GM21360 (cell line): ENCODE measurements around the gene DLGAP1.
A peak's percentile ranks its signal among the peaks of the same experiment; 100 is the strongest.
"Not testable (repeated sequence)": the region's sequence is repeated elsewhere in the genome, so short reads cannot be mapped to it uniquely, and the experiment has no call there.

ENCODE experiments used
- ATAC-seq: cut with Tn5 transposase; IDR thresholded peaks from one replicate; pipeline ENCODE4 v1.9.1; 2021; ENCODE audit warnings: mild to moderate bottlenecking, moderate library complexity; ENCODE audit not compliant: unreplicated experiment

Gene DLGAP1

DNA sequence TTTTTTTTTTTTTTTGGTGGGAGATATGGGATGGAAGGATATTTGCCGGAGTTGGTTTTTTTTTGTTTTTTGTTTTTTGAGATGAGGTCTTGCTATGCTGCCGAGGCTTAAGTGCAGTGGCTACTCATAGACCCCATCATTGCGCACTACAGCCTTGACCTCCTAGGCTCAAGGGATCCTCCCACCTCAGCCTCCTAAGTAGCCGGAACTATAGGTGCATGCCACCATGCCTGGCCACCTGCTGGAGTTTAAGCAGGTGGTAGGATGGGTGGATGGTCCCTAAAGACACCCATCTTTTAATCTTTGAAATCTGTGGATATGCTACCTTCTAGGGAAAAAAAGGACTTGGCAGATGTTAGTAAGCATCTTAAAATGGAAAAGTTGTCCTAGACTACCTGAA lies 835.4 kb downstream of the DLGAP1 start:
- no peak for ATAC-seq

DNA sequence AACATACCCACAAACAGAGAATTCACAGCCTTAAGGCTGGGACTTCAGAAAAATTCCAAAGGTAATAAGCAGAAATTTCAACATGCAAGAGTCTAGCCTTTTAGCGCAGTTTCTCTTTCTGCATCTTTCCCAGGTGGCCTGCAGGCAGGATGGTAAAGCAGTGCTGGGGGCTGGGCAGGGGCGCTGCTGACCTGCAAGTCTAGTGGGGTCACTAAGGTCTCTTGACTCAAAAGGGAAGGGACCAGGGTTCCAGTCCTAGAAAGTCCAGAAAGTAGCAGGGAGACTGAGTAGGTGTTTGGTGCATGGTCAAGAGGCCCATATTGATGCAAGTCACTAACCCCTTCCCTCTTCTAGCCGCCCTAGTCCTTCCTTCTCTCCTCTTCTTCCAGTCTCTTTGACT lies 835.9 kb downstream of the DLGAP1 start:
- no peak for ATAC-seq

DNA sequence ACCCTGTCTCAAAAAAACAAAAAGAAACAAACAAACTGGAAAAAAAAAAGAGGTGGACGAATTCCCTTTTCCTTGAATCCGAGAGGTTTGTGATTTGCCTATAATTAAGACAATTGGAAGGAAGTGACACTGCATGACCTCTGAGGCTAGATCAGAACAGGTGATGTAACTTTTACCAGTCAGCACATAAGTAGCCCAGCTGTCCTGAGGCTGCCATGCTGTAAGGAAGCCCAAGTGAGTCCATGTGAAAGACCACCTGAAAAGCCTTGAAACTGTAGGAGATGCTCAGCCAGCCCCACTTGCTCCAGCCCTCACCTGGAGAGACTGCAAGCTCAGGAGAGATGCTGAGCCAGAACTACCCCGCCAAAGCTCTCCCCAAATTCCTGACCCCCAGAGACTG lies 838.4 kb downstream of the DLGAP1 start:
- ATAC-seq = no peak

DNA sequence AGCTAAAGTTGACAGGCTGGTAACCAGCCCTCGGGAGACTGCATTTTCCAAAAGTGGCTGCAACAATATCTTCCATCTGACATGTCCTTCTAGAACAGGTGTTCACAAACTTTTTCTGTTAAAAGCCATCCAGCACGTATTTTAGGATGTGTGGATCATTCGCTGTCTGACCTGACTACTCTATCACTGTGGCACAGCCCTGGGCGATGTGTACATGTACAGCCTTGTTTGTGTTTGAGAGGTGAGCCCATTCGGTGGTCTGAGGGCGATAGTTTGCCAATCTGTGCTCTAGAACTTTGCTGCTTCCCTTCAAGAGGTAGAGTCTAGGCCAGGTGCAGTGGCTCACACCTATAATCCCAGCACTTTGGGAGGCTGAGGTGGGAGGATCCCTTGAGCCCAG lies 839.0 kb downstream of the DLGAP1 start:
- no peak for ATAC-seq

DNA sequence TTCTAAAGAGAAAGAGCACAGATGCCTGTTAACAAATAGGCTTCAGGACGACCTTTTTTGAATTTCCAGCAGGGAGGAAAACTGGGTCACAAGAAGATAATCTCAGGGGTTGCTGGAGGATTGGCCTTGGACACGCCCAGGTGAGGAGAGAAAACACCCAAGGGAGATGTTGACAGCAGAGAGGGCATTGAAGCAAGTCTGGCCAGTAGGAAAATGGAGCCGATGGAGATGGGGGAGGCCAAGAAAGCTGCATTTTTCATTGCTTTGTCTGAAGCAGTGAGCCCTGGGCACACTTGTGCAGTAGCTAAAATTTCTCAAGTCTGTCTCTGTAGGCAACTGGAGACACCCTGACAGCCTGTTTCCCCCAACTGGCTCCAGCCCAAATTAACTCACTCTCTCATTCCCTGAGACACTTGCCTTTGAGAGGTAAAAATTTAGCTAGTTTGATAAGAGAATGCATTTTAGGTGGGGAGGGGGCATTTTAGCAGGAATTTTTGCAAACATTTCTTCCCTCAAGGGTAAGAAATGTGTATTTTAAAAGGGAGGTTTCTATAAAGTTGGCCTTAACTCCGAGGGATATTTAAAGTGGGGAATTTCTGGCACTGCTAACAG lies 839.6 kb downstream of the DLGAP1 start:
- ATAC-seq = no peak

DNA sequence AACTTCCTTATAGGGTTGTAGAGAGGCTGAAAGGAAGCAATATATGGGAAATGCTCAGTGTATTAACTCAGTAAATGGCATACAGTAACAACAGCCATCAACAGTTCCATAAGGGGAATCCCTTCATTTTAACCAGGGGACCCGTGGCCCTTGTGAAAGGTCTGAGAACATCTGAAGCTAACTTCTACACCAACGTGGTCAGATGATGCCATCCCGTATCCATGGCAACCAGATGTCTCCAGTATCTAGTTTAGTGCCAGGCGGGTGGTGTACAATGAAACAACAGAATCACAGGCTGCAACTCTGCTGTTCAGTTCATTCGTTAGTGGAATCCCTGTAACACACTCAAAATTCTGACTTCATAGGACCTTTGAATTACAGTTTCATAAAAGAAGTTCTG lies 842.8 kb downstream of the DLGAP1 start:
- no peak for ATAC-seq

DNA sequence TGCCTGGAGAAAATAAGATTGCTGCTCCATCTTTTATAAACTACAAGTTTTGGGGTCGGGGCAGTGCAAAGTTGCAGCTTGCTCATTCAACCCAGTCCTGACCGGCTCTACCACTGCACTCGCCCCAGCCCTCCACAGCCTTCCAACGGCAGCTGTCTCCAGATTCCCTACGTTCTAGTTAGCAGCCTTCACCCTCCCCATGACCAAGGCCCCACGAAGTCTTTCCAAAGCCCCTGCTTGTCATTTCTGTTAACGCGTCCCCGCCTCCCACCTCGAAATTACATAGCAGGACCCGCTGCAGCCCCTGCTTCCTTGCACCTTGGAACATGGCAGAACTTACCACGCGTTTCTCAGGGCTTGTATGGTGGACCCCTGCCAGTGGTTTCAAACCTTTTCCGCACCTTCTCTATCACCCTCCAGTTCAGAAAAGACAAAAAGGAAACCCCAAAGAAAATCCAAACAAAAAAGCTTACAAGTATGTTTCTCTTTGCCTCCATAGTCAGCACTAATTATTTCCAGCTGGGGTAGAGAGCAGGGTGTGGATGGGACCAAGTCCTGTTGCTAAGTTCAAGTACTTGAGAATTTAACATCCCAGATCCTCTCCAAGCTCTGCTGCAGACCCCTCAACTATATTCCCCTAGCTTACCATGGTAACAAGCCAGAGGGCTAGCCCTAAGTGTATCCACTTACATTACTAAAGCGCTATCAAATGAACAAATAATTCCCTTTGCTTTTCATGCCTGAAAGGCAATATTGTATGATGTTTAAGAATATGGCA lies 843.6 kb downstream of the DLGAP1 start:
- no peak for ATAC-seq

DNA sequence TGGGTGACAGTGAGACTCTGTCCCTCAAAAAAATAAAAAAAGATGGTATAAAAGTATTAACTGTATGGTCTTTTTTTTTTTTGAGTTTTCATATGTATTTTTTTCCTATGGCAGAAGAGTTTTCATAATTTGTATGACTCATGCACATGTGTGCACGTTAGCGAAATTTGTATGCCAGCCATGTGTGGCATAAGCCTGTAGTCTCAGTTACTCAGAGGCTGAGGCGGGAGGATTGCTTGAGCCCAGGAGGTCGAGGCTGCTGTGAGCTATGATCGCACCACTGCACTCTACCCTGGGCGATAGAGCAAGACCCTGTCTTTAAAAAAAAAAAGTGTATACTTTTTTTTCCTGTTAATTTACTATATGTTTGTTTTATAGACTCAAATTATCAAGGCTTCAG lies 844.3 kb downstream of the DLGAP1 start:
- no peak for ATAC-seq

DNA sequence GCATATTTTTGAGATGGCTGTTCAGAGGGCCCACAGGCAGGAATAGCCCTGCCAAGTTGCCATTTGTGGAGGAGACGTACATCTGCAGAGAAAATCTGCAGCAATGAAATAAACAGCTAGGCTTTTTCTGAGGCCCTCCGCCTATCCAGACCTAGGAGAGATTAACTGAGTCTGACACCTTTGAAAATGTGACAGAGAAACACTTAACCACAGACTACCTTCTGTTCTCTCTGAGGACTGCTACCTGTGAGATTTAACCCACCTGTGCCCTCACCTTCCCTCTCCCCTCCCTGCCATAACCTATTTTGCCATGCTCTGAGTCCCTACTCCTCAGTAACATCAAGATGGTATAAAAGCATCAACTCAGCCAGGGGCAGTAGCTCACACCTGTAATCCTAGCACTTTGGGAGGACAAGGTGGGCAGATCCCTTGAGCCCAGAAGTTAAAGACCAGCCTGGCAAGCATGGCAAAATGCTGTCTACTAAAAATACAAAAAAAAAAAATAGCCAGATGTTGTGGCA lies 844.9 kb downstream of the DLGAP1 start:
- no peak for ATAC-seq

DNA sequence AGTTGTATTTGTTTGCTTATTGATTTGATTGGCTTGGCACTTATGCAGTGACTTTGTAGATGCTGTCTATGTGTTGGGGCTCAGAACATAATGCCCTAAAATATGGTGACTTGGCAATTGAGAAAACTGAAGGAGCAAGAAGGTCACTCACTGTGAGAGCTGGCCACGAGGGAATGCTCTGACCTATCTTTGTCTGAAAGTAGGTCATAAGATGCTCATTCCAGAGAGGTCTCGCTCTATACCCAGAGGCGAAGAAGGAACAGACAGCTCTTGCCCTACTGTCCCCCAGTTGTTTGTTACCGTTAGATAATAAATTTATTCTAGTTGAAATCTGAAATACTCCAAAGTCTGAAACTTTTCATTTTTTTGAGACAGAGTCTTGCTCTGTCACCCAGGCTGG lies 846.6 kb downstream of the DLGAP1 start:
- no peak for ATAC-seq

DNA sequence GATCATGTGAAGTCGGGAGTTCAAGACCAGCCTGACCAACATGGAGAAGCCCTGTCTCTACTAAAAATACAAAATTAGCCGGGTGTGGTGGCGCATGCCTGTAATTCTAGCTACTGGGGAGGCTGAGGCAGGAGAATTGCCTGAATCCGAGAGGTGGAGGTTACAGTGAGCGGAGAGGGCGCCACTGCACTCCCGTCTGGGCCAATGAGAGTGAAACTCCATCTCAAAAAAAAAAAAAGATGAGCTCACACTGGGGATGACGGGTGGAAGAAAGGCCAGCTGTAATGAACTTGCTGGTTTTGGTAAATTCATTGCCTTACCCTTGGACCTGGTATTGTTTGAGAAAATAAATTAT lies 847.0 kb downstream of the DLGAP1 start:
- ATAC-seq = not testable (repeated sequence)

DNA sequence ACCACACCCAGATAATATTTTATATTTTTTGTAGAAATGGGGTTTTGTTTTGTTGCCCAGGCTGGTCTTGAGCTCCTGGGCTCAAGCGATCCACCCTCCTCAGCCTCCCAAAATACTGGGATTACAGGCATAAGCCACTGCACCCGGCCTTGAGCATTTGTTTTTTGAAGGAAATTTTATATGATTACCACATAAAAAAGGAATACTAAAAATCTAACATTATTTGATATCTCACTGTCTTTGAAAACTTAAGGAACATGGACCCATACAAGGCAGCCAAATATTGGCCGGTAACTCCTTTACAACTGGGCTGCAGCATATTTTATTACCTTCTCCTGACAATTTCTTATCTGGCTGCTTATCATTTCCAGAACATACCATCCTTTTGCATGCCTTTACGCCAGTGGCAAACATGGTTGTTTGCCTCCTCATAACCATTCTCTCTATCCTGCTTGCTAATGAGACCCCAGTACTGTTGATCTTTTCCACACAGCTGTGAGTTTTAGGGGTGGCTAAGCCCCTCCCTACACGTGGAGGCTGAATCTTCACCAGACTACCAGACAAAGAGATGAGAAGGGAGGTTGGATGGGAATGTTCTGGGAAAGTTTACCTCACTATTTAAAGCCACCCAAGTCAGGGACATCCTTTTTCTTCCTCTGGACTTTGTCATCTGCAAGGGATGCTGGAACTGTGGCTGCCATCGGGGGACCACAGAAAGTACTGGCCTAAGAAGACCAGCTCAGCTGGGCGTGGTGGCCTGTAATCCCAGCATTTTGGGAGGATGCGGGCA lies 847.6 kb downstream of the DLGAP1 start:
- ATAC-seq = no peak

DNA sequence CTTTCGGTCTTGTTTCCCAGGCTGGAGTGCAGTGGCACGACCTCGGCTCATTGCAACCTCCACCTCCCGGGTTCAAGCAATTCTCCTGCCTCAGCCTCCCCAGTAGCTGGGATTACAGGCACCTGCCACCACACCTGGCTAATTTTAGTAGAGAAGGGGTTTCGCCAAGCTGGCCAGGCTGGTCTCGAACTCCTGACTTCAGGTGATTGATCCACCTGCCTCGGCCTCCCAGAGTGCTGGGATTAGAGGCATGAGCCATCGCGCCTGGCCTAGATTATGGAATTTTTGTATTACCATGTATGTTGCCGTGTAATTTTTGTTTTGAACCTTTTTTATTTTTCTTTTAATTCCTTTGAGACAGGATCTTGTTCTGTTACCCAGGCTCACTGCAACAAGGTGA lies 848.2 kb downstream of the DLGAP1 start:
- ATAC-seq = not testable (repeated sequence)

DNA sequence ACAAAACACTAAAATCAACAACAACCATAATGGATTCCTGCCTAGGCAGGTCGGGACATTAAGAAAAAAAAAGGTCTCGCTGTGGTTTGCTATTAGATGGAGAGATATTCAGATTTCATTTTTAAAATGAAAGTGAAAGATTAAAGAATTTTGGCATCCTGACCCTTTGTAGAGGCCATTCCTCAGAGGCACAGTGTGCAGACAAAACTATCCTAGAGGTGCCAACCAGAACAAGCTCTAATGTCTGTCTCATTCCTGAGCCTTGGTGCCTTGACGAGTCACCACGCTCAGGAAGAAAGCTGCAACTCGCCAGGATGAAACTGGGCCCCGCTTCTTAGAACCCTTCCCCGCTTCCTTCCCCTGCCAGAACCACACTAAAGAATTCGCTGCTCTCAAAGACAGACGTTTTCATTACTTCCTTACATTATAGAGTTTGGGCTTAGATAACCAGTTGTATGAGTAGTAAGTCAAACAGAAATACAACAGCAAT lies 849.1 kb downstream of the DLGAP1 start:
- ATAC-seq = no peak

DNA sequence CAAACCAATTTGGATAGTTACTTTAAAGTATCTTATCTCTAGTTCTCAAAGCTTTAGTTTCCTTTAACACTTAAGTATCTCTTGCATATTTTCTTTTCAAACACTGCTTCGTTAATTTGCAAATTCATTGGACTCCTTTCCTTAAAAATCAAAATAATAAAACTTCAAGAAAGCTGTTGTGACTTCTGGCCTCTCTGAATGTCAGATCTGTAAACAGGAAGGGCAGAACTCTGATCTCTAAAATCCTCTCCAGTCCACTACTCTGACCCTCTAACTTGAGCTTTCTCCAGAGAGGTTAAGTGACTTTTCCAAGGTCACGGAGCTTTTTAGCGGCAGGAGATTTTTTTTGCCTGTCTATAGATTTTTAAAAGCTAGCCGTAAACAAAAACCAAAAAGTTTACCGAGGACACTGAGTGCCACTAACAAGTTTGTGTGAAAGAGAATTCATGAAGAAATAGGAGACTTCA lies 849.6 kb downstream of the DLGAP1 start:
- no peak for ATAC-seq

DNA sequence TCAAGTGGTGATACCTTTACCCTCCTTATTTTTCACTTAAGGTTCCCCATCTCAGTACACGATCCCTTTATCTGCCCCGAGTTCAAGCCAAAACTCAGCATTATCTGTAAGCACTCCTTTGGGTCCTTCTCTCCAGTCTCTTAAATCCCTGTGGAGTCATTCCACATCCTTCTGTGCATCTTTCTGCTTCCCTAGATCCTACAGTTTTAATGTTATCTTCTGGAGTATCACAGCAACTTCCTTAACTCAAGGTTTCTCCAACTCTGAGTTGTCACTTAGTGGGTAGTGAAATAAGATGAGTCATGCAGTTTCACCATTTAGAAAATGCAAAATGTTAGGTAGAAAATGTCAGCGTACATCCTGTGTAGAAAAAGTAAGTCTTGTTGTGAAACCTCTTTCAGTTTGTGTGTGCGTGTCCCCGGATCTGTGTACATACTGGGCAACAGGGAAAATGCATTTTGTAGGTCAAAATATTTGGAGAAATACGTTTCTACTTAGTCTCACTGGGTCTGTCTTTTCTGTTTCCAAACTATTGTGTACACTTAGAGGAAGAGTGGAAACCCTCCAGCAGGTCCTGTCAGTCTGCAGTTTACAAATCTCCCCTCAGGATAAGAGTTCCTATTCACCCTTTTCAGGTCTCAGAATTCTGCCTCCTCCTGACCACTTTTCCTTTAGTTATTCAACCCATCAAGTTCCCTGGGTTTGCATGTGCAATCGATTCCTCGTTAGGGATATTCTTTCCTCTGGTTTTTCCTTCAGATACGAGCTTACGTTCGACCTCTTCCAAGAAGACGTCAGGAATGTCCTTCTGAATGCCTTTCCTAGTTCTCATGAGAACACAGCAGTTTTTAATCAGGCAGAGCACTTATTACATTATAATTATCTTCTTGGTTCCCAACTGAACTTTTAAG lies 850.4 kb downstream of the DLGAP1 start:
- ATAC-seq = peak; percentile 79

DNA sequence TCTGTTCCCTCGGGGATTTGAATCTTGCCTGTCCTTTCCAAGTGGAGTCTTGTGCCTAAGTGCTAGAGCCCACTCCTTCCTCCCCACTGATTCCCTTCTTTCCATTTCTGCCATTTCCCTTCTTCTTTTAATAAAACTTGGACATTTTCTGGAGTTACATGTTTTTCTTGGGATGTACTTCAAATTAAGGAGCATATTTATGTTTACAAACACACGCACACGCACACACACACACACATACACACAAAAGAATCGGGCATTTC lies 850.9 kb downstream of the DLGAP1 start:
- no peak for ATAC-seq

DNA sequence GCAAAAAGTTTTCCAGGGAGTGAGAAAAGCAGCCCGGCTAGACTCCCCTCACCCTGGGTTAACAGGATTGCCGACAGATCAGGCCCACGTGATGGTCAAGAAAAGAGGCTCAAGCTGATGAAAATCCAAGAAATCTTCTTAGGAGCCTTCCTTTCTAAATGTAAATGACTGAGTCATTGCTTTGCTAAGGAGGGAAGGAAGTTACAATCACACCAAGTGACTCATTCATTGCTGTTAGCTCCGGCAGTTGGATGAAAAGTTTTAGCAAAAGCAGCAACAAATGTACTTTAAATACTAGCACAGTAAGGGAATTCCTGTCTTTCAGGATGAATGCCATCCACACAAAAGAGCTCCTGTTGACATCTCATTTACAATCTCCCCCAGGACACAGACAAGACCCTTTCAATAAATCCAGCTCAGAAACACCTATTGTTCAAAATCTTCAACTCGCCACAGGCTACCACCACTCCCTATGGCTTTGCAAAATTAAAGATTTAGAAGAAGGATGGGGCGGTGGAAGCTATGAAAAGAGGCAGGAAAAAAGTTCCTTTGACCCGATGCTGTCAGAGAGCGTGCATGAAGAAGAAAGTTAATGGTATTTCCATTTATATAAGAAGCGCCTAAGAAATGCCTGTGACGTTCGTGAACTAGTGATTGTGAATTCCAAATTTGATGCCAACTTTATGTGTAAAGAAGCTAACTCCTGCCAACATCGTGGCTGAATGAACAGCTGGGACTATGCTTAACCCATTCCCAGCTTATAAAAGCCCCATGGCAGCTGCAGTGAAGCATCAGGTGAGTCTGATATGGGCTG lies 851.5 kb downstream of the DLGAP1 start:
- ATAC-seq = no peak

DNA sequence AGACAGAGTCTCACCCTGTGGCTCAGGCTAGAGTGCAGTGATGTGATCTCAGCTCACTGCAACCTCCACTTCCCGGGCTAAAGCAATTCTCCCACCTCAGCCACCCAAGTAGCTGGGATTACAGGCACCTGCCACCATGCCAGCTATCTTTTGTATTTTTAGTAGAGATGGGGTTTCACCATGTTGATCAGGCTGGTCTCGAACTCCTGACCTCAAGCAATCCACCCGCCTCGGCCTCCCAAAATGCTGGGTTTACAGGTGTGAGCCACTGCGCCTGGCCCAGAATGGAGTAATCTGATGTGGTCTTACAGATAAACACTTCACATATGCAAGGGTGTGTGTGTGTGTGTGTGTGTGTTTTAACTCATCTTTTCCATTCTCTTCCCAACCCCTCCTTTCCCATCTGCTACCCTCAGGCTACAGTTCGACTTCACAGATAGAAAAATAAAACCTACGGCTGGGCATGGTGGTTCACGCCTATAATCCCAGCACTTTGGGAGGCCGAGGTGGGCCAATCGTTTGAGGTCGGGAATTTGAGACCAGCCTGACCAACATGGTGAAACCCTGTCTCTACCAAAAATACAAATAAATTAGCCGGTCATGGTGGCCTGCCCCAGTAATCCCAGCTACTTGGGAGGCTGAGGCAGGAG lies 853.9 kb downstream of the DLGAP1 start:
- ATAC-seq = not testable (repeated sequence)
